ENCODE results near the gene TUBAL3.

Gene TUBAL3

DNA sequence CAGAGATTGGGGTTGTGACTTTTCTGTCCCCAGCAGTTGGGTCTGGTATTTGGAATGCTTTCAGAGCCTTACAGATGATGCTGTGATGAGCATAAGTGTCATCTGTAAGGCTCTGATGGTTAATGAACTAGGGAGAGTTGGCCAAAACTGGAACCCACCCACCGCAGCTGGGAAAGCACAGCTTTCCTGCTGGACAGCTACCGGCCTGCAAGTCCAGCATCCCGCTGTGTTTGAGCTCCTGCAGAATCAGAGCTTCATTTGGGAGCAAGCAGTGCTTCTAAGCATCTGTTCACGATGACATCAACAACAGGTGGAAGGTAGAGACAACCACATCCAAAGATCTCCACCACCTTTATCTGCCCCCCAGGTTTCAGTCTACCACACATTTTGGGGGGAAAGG, 28.2 kb downstream of the TUBAL3 start:
- DNase-seq = no peak

DNA sequence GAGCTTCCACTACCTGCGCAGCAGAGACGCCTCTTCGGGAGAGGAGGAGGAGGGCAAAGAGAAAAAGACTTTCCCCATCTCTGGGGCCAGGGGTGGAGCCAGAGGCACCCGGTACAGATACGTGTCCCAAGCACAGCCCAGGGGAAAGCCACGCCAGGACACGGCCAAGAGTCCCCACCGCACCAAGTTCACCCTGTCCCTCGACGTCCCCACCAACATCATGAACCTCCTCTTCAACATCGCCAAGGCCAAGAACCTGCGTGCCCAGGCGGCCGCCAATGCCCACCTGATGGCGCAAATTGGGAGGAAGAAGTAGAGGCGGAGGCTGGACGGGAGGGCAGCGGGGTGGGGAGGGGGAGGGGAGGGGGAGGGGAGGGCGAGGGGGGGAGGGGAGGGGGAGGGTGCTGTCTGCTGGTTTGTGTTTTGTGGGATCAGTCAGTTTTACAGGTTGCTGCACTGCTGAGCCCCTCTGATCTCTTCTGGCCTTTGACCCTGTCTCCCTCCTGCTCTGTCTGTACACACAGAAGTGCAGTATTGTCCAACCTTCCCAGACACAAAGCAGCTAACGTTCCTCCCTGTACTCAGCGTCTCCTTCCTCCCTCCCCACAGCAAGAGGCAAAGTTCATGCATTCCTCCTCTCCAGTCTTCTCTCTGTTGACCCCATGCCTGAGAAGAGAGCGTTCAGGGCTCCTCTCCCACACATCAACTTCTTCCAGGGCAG, 30.6 kb downstream of the TUBAL3 start:
- no peak for DNase-seq

DNA sequence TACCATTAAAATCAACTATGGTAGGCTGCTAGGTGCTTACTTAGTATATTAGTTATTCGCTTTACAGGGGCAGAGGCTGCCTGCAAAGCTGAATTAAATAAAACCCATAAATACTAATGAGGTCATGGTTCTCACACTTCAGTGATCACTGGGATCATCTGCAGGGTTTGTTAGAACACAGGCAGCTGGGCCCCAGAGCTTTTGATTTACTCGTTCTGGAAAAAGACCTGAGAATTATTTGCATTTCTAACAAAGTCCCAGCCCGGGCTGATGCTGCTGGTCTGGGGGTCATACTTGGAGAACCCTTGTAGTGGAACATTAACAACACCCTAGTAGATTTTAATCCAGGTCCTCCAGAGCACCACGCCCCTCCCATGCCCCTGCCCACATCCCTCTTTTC, 31.3 kb downstream of the TUBAL3 start:
- no peak for DNase-seq

DNA sequence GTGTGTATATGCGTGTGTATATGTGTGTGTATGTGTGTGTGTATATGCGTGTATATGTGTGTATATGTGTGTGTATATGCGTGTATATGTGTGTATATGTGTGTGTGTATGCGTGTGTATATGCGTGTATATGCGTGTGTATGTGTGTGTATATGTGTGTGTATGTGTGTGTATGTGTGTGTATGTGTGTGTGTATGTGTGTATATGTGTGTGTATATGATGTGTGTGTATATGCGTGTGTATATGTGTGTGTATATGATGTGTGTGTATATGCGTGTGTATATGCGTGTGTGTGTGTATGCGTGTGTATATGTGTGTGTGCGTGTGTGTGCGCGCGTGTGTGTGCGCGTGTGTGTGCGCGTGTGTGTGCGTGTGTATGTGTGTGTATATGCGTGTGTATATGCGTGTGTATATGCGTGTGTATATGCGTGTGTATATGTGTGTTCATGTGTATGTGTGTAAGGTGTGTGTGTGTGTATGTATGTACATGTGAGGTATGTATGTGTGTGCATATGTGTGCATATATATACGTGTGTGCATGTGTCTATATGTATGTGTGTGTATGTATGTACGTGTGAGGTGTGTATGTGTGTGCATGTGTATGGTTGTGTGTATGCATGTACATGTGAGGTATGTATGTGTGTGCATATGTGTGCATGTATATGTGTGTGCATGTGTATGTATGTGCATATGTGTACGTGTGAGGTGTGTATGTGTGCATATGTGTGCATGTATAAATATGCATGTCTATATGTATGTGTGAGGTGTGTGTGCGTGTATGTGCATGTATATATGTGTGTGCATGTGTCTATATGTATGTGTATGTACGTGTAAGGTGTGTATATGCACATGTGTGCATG, 33.9 kb downstream of the TUBAL3 start:
- no peak for DNase-seq

DNA sequence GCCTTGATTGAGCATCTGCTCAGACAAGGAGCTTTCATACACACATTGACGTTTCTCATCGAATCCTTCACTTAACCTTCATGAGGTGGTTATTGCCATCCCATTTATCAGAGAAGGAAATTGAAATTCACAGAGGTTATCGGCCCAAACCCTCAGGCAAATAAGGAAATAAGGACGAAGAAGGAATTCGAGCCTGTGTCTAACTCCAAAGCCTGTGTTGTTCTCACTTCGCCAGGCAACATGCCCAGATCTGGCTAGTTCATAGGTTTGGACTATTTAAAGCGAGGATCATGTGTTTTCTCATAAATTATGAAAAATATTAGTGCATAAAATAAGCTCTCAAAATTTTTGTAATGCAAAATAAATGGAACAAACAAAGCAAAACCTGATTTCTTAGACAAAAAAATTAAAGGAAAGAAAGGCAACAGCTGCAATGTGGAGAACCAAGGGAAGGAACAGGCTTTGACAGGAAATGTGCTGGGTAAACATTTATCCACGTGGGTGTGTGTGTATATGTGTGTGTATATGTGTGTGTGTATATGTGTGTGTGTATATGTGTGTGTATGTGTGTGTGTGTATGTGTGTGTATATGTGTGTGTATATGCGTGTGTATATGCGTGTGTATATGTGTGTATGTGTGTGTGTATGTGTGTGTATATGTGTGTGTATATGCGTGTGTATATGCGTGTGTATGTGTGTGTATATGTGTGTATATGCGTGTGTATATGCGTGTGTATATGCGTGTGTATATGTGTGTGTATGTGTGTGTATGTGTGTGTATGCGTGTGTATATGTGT, 35.1 kb downstream of the TUBAL3 start:
- DNase-seq = no peak

DNA sequence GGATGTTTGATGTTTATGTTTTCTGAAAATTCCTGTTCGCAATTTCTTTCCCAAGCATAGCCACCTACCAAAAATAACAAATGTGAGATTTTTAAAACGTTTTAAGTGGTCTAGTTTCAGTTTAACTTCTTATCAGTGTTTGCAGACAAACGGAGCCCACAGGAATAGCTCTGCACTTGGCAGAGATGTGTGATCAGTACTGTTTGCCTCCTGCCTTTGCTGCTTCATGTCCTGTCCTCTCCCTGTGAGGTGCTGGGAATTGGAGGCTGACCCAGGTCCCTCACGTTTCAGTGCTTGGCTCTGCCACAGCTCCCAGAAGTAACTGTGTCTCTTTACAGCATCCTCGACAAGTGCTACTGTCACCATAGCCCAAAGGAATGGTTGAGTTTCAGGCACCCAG, 38.7 kb downstream of the TUBAL3 start:
- DNase-seq = no peak

DNA sequence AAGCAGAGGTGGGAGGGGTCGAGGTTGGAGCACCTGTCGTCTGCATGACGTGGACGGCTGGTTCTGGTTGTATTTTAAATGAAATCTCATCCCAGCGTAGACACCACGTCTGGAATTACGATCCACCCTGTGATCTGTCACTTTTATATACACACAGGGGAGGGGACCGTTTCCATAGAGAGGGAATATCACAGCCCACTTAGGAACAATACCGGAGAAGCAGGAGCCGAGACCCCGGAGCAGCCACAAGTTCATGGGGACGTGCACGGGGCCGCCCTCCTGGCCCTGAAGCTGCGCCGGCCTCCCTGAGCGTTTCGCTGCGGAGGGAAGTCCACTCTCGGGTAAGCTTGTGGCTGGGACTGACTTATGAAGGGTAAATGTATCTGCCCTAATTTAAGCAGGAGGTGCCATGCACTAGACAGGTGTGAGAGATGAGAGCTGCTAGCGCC, 39.7 kb downstream of the TUBAL3 start, which contains the start of gene UCN3:
Gene UCN3, plus strand, starts transcription at position 77 of the 449 bp plus-strand sequence. CDS start 8,755 bp downstream, outside the sequence.
- no peak for DNase-seq

DNA sequence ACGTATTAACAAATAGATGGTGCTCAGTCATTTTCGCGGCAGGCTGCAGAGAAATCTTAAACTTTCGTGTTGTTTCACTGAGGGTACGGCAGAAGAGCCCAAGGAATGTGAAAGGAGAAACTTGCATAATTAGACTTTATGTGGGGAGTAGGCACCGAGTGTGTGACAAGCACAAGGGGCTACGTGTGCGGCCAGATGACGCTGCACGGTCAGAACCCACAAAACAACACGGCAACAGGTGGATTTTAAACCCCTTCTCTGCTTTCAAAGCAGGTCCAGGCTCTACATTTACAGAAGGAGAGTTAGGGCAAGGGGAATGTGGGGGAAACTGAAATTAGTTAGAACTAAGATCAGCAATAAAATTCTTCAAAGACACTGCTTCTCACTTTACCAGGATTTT, 40.3 kb downstream of the TUBAL3 start:
- DNase-seq = no peak

DNA sequence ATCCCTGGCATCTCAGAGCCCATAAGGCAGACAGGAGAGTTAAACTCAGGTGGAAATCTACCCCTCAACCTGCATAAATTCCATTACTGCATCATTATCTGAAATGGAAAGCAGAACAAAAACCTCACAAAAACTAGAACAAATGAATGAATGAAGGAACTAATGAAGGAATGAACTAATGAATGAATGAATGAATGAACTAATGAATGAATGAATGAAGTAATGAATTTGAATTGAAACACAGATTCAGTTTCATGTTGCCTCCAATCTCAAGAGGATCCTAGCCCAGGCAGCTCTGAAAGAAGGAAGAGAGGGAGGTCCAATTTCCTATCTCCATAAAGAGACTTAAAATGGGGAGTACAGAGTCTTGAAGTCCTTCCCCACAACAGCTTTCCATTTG, 41.8 kb downstream of the TUBAL3 start:
- DNase-seq = no peak

DNA sequence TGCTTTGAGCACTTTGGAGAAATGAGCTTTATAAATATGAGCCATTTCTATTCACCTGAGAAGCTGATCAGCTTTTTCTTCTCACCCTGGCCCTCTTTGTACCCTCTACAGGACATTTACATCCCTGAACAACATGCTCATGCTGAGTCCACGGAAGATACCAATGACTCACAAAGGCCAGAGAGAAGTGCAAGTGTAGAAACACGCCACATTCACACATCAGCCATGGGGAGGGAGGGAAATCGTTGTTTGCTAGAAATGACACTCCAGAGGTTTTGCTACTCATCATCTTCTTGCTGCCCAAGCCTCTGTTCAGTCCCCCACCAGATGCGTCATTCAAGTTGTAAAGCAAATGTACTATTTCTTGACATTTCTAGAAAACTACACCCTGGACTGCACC, 42.7 kb downstream of the TUBAL3 start:
- no peak for DNase-seq

DNA sequence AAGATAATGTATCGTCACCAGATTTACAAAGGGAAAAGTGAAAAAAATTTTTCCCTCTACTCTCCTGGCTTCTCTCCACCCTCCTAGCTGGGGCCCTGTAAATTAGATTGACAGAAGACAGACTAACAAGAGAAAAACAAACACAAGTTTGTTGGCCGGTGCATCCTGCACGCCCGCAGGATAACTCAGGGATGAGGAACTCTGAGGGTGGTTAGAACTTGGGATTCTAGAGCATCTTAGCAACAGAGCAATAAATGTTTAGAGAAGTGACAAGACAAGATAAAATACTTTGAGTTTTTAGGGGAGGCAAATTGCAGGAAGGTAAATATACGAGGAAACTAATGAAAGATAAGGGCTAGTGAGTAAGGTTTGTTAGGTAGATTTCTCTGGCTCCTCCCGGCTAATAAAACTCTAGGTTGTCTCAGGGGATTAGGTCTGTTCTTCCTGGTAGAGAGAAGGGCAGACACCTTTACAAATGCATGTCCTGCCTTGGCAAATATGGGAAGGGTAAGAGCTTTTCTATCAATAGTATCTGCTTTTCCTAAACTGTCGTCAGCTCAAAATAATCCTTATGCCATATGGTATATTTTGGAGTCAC, 44.2 kb downstream of the TUBAL3 start:
- DNase-seq = no peak

DNA sequence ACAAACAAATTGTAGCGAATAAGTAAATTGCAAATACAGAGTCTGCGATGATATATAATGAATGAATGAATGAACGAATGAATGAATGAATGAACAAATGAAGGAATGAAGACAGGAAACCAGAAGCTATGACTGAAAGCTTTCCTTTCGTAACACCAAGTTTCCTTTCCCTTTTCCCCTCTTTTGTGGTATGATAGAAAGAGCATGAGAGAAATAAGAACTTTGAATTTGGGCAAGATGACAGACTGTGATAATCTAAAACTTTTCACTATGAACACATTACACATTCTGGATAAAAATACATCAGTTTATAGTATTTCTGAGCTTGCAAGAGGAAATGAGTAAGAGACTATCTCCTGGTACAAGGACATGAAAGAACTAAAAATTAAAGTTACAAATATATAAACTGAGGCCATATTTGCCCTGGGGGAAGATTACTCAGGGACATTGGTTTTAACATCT, 48.3 kb downstream of the TUBAL3 start:
- no peak for DNase-seq

DNA sequence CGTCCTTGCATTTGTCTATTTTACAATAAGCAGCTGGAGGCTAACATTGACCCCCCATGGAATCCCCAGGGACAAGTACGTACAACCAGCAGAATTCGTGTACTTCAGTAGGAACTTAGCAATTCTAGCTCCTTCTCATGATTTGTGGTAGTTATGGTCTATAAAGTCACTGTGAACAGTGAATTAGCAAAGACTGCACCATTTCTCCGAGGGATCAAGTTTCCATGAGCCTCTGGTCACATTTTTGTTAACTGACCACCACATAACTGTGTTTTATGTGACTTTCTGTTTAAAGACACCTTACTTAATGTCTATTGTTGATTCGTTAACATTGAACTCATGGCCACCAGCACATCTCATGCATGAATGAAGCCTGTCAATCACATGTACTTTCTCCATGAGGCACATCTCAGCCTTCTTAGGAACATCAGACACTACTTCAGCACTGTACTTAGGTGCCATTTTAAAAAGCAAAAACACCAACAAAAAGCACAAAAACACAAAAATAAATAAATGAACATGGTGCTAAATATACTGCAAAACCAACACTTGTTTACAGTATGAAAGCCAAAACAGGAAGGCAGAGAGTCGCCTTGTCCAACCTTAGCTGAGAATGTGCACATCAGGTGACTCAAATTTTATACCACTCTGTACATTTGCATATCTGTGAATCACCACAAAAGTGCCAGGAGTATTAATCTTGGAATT, 48.9 kb downstream of the TUBAL3 start:
- no peak for DNase-seq

DNA sequence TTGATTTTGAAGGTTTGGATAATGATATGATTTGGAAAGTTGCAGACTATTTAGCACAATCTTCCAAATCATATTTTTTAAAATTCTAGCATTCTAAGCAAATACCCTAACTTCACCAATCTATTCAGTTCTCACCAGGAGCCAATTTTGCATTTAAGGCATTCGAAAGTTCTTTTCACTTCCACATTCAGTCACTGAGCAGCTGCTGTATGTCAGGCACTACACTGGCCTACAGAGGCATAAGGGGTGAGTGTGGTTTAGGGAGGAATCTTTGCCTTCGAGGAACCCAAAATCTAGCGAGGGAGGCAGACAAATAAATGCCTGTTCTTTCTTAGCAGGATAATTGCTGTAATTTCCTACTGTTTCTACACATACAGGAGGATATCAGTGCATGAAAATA, 50.6 kb downstream of the TUBAL3 start:
- no peak for DNase-seq

DNA sequence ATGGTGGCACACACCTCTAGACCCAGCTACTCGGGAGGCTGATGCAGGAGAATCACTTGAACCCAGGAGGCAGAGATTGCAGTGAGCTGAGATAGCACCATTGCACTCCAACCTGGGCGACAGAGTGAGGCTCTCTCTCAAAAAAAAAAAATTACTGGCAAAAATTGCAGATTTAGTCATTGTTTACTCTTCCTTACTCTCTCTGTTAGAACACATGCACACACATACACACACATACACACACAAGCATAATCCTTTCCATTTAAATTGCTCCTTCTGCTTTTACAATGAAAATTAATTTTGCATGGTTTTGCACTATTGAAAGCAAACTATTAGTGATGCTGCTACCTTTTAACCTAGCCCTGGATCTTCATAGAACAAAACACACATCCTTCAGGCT, 55.3 kb downstream of the TUBAL3 start:
- no peak for DNase-seq

DNA sequence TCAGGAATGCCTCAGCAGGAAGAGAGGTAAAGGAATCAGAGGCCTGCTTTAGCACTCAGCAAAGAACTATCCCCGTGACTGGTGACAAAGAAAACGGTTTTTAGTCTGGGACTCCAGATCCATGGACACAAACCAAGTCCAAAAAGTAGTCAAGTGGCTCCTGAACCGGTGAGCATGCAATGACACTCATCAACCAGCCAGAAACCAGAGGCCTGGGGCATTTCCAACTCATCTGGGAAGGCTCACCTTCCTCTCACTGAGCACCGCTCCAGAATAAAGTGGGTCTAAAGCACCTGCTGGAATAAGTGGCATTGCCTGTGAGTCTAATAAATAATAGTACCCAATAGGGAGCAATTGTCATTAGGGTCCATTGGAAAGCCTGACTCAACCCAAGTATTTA, 57.7 kb downstream of the TUBAL3 start:
- DNase-seq = no peak

DNA sequence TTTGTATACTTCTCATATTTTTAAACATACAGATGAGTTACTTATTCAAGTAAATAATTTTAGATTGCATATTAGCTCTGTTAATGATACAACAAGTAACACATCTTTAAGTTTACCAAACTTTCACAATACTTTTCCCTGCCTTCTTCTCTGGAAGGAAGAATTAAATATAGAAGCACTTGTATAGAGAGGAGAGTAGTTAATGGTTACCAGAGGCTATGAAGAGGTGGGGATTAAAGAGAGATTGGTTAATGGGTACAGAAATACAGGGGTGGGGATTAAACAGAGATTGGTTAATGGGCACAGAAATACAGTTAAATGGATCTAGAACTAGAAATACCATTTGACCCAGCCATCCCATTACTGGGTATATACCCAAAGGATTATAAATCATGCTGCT, 59.9 kb downstream of the TUBAL3 start:
- DNase-seq = no peak

DNA sequence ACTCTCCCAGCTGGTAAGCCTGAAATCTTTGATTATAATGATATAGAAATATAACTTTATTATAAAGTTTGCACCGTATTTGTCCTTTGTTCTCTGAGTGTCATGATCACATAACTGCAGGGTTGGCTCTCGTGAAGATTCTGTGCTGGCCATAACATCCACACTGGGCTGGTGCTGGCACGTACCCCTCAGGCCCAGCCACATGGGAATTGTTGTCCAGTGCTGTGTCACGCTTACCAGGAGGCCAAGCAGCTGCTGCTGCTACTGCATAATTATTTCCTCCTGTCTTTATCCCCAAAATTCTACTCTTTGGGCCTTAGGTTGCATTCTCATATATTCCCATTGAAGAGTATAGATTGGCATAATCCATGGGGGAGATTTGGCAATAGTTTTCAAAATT, 60.6 kb downstream of the TUBAL3 start:
- no peak for DNase-seq

DNA sequence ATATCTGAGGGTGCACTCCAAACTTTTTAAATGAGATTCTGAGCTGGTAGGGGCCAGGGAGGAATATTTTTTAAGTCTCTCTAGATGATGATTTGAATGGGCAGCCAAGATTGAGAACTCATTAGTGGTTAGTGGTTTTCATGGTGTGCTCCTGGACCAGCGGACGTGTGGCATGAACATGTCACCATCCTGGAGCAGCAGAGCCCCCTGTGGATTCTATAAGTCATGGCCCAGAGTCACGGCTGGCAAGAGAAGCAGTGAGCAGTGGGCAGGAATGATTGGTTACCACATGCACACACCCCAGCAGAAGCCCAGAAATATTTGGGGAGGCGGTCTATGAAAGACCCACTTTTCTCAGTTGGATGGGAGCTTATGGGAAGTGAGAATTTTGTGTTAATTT, 61.1 kb downstream of the TUBAL3 start:
- DNase-seq = peak; percentile 27 to 29

Data from CD4-positive, alpha-beta T cell treated with Interleukin-4 for 1 hour (primary cell).